Kidney (tissue), 14 donors: ENCODE measurements around the gene DEPP1. TPM values are rescaled to one million over a fixed set of nuclear protein-coding genes. Genes with fewer than 3 reads are reported as not detected.

Source experiments
- DNase-seq, 5 donors: peaks; one replicate each; pipeline ENCODE4 v3.0.0-alpha.2; 2013 to 2020
- FAIRE-seq: peaks from 2 replicates; lab custom pipeline; 2012; peaks lifted over from hg19 to GRCh38; lab: Jason Lieb, UNC
- H3K27ac ChIP-seq, 2 donors: one replicate each; pipeline ENCODE4 v1.7.0; 2013; ENCODE audit warnings: low read depth in 2 of 2, low read length in 2 of 2, inconsistent platforms in 1 of 2
- H3K27me3 ChIP-seq: one replicate; pipeline ENCODE4 v1.7.1; 2013; ENCODE audit warnings: low read length, inconsistent platforms; ENCODE audit not compliant: control insufficient read depth, insufficient read depth
- H3K36me3 ChIP-seq, 3 donors: one replicate each; pipeline versions ENCODE4 v1.7.0 to v1.7.1; 2013; ENCODE audit warnings: low read length in 3 of 3, control low read depth in 1 of 3, inconsistent platforms in 1 of 3; ENCODE audit not compliant: insufficient read depth in 3 of 3, control insufficient read depth in 2 of 3
- H3K4me1 ChIP-seq, 3 donors: one replicate each; pipeline versions ENCODE4 v1.7.0 to v1.7.1; 2013; ENCODE audit warnings: low read length in 3 of 3, inconsistent platforms in 1 of 3, low read depth in 1 of 3; ENCODE audit not compliant: control insufficient read depth in 2 of 3, insufficient read depth in 2 of 3
- H3K4me3 ChIP-seq, 3 donors: one replicate each; pipeline versions ENCODE4 v1.7.0 to v1.8.1; 2013; ENCODE audit warnings: low read length in 3 of 3, control low read depth in 1 of 3, inconsistent platforms in 1 of 3
- H3K9ac ChIP-seq, 3 donors: one replicate each; pipeline versions ENCODE4 v1.7.0 to v1.7.1; 2013; ENCODE audit warnings: low read length in 3 of 3, control low read depth in 1 of 3, inconsistent platforms in 1 of 3
- H3K9me3 ChIP-seq, 3 donors: one replicate each; pipeline versions ENCODE4 v1.7.0 to v1.7.1; 2013; ENCODE audit warnings: low read length in 3 of 3, control low read depth in 1 of 3, inconsistent platforms in 1 of 3; ENCODE audit not compliant: control insufficient read depth in 2 of 3, insufficient read depth in 1 of 3
- CTCF ChIP-seq: IDR thresholded peaks from 3 replicates; pipeline ENCODE4 v1.5.1; 2012; ENCODE audit warnings: mild to moderate bottlenecking, moderate library complexity, borderline replicate concordance; ENCODE audit not compliant: insufficient read depth; ENCODE audit errors: extremely low read depth
- intact Hi-C: fragments of 100-400 bp; cut with DNase I; formaldehyde crosslinking; loops from one replicate; pipeline ENCODE4 v1.11.1; 2022
- polyA plus RNA-seq: library from polyadenylated mRNA; stranded (reverse); fragments of 350-450 nt; fragmentation: Illumina TruSeq; extraction: RNeasy Lipid Tissue Mini Kit (QIAGEN cat#74804); gene quantifications from one replicate; pipeline ENCODE4 v1.2.3, GENCODE V29; 2014; ENCODE audit warnings: low read depth, low replicate concordance; ENCODE audit not compliant: insufficient read depth
- total RNA-seq: library from RNA; stranded (reverse); fragmentation: NEBNext Ultra II Directional; extraction: Animal tissue kit (Norgen Biotek cat#: 25700); gene quantifications from one replicate; pipeline ENCODE4 v1.2.1, GENCODE V29; 2021
- donor health status: control.
- donor health status: control.
- donor health status: control.
- donor health status: control.
- donor health status: control.
- donor health status: DM: yes; HTN: yes; CAD: no.
- donor health status: Normal renal cell carcinoma (clear cell type).

DEPP1 gene
- total and polyA plus RNA-seq, 2 donors from 2014 or later: 44.4 to 146 TPM

- DNase-seq (peak; percentile 88 to 95 (median 92)), FAIRE-seq (no peak)
- Histone ChIP-seq H3K4me1 (peaks cover 2 to 29% (median 22%) of the 10 kb centered on the region in 3 donors), H3K27me3 (no peaks in the 10 kb centered on the region), H3K36me3 (peaks cover 0 to 21% (median 3%) of the 10 kb centered on the region in 3 donors), H3K9me3 (no peaks in the 10 kb centered on the region), H3K9ac (peak within 1 kb of the TSS; percentile 56 to 86 (median 84)), H3K4me3 (peak within 1 kb of the TSS; percentile 70 to 94 (median 86)), H3K27ac (peak within 1 kb of the TSS; percentile 94 to 97)
- intact Hi-C loops: no loop called here
- no peak for TF ChIP-seq CTCF
Observed at GRCh38 chr10:45000752-45001380, 22.3 kb upstream of the DEPP1 start, which contains the start of gene ZNF22. Gene ZNF22 (plus strand): TSS chr10:45000923. CDS start chr10:45003369, 2,446 bp downstream.

GRCh38 chr10:45000138-45000751 is 21.6 kb upstream of the DEPP1 start:
- peak overlapping the region; percentile 52 to 82 (median 76) for H3K9ac ChIP-seq
- FAIRE-seq (no peak), DNase-seq (peak in 4 of 5 donors; percentile 58 to 93 (median 80))
- peak overlapping the region; percentile 56 to 86 (median 69) for H3K4me3 ChIP-seq
- TF ChIP-seq CTCF: no peak
- H3K27ac ChIP-seq: peak overlapping the region; percentile 94 to 97
- peaks cover 0 to 15% (median 3%) of the 10 kb centered on the region in 3 donors for H3K36me3 ChIP-seq
- H3K4me1 ChIP-seq: peaks cover 2 to 36% (median 28%) of the 10 kb centered on the region in 3 donors
- intact Hi-C loops: no loop called here
- no peaks in the 10 kb centered on the region for H3K27me3 ChIP-seq
- no peaks in the 10 kb centered on the region for H3K9me3 ChIP-seq

DNA sequence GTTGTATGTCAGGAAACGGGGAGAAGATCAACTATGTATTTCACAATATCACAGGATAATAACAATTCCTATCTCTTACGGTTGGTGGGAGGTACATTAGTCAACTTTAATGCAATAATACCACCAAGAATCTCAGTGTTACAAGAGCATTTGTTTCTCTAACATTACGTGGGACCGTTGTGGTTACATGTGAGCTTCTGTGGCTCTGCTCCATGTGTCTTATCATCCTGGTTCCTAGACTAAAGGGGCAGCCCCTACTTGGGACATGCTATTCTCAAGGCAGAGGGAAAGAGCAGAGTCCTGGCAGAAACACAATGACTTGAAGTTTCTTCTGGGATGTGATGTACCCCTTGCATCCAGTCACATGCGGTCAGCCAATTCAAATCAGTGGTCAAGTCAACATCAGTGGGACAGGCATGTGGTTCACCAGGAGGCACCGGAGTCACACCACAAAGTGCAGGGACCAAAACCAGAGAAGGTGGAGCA is 19.6 kb upstream of the DEPP1 start:
- no peaks in the 10 kb centered on the region for H3K36me3 ChIP-seq
- no peak overlapping the region for H3K9ac ChIP-seq
- no peaks in the 10 kb centered on the region for H3K27me3 ChIP-seq
- H3K4me3 ChIP-seq: no peak overlapping the region
- no peaks in the 10 kb centered on the region for H3K9me3 ChIP-seq
- DNase-seq (no peak), FAIRE-seq (no peak)
- TF ChIP-seq CTCF: no peak
- peaks cover 2 to 40% (median 35%) of the 10 kb centered on the region in 3 donors for H3K4me1 ChIP-seq
- H3K27ac ChIP-seq: no peak overlapping the region
- intact Hi-C loops: no loop called here
